GM19351 (cell line): ENCODE measurements around the gene MUC20.
A peak's percentile ranks its signal among the peaks of the same experiment; 100 is the strongest.
"Not testable (repeated sequence)": the region's sequence is repeated elsewhere in the genome, so short reads cannot be mapped to it uniquely, and the experiment has no call there.

ENCODE experiments used
- ATAC-seq: cut with Tn5 transposase; IDR thresholded peaks from one replicate; pipeline ENCODE4 v1.9.1; 2021; ENCODE audit warnings: mild to moderate bottlenecking, moderate library complexity; ENCODE audit not compliant: unreplicated experiment

MUC20 gene, protein sequence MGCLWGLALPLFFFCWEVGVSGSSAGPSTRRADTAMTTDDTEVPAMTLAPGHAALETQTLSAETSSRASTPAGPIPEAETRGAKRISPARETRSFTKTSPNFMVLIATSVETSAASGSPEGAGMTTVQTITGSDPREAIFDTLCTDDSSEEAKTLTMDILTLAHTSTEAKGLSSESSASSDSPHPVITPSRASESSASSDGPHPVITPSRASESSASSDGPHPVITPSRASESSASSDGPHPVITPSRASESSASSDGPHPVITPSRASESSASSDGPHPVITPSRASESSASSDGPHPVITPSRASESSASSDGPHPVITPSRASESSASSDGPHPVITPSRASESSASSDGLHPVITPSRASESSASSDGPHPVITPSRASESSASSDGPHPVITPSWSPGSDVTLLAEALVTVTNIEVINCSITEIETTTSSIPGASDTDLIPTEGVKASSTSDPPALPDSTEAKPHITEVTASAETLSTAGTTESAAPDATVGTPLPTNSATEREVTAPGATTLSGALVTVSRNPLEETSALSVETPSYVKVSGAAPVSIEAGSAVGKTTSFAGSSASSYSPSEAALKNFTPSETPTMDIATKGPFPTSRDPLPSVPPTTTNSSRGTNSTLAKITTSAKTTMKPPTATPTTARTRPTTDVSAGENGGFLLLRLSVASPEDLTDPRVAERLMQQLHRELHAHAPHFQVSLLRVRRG

DNA sequence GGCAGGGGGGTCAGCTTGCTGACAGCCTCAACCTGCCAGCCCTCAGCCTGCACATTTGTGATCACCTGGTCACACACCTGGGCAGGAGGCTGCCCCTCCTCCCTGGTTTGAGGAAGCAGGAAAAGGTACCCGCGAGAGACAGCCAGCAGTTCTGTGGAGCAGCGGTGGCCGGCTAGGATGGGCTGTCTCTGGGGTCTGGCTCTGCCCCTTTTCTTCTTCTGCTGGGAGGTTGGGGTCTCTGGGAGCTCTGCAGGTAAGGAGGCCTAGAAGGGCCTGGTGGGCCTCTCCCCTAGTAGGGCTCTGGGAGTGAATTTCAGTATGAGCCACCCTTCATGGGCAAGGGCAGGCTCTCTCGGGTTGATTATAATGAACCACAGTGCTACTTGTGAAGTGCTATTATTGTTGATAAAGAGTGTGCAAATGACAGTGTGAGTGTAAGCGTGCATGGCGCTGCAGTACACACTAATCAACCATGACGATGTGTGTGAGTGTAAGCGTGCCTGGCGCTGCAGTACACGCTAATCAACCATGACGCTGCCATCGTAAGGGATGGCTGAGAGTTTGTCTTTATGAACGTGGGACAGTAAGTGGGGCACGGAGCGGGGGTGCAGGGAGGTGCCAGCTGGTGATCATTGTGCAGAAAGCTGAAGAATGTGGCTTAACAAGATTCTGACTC, at the start of gene MUC20:
TSS of gene MUC20 (plus strand) at position 148 of the 676 bp plus-strand sequence. CDS start at position 178, 30 bp downstream.
- not testable (repeated sequence) for ATAC-seq

DNA sequence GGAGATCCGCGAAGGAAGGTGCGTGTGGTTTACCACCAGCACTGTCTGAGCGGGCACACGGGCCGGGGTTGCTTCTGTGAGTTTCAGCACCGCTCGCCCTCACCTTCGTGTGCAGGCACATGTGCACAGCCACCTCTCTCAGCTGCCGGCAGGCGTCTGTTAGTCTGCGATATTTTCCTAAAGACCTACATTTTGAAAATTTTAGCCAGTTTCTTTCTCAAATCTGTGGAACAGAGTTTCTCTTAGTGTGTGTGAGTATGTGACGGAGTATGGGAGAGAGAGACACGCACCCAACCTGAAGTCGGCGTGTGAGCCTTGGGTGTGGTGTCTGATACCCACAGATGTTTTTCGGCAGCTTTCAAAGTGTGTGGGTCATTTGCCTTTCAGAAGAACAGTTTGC, 49.5 kb upstream of the MUC20 start:
- not testable (repeated sequence) for ATAC-seq

DNA sequence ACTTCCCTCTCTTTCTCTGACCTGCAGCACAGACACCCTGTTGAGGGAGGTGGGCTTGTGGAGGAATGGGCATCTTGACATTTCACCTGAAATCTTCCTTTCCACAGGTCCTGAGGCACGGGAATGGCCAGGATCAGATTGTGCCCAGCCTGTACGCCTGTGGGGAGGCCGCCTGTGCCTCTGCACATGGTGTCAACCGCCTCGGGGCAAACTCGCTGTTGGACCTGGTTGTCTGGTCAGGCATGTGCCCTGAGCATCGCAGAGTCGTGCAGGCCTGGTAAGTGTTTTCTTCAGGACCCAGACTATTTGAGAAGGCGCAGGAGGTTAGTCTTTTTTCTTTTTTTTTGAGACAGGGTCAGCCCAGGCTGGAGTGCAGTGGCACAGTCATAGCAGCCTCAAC, 47.1 kb upstream of the MUC20 start:
- ATAC-seq = not testable (repeated sequence)

DNA sequence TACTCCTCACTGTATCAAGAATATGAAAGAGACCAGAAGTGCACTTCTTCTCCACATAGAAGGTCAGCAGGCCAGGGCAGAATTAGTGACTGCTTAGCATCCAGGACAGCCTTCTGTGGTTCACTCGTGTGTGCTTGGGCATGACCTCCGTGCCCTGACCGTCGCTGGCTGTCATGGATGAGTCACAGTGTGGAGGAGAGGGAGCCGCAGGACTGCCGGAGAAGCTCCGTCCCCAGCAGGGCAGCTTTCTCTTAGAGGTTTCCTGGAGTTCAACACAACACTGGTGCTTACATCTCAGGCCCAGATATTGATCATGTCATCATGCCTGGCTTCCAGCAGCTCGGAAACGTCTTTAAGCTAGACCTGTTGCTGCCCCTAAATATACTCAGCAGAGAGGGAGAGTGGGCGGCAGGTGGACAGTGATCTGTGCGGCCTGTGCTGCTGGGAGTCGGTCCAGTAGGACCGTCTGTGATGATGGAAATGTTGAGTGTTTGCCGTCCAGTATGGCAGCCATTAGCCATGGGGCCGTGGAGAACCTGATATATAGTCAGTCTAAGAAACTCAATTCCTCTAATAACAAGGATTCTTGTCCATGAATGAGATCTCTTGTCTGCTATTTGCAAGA, 42.3 kb upstream of the MUC20 start:
- ATAC-seq = not testable (repeated sequence)

DNA sequence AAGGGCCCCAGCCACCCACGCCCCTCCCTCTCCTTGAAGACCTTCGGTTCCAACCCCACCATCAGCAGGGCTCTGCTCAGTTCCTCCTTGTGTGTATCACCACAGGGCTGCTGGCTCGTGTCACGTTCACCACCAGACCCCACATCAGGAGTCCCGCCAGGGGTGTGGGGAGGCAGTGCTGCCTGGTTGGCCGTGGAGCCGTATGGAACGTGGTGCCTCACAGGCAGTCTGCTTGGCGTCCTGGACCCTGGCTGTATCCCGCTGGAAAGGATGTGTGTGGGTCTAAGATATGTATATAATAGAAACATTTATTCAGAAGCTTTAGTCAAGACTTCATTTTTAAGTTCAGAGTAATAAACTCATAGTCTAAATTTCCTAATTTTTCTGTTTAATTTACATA, 40.1 kb upstream of the MUC20 start:
- ATAC-seq = not testable (repeated sequence)

DNA sequence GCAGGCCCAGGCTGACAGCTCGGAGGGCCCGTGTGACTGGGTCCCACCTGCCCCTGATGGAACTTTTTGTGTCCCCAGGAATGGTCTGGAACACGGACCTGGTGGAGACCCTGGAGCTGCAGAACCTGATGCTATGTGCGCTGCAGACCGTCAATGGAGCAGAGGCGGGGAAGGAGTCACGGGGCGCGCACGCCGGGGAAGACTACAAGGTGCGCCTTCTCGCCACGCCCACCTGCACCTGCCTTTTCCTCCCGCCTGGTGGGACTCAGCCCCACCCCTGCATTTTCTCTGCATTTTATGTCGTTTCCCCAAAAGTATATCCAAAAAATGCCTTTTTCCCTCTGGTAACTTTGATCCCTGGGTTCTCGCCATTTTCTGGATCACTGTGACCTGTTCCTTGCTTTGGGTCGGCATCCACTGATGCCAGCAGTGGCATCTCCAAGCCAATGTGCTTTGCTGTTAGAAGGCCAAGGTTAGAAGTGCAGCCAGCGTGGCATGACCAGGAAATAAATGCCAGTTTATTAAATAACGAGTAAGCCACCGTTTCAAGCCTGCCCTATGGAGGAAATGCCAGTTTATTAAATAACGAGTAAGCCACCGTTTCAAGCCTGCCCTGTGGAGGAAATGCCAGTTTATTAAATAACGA, 39.2 kb upstream of the MUC20 start:
- ATAC-seq = not testable (repeated sequence)

DNA sequence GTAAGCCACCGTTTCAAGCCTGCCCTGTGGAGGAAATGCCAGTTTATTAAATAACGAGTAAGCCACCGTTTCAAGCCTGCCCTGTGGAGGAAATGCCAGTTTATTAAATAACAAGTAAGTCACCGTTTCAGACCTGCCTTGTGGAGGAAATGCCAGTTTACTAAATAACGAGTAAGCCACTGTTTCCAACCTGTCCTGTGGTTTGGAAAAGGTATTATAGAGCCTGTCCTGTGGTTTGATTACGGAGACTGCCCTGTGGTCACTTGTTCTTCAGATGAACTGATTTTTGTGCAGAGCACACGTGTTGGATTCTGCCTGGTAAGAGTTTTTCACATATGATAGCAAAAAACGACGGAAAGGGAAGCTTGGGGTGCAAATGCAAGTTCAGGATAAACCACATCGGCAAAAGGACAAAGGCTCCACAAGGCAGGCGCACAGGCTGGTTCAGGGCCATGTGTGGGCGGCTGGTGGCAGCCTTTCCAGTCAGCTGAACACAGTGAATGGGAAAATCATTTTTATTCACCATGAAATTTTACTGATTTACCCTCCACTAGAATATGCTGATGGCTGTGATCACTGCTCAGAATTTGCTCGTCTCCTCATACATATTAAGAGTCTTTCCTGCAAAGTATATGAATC, 38.6 kb upstream of the MUC20 start:
- not testable (repeated sequence) for ATAC-seq

DNA sequence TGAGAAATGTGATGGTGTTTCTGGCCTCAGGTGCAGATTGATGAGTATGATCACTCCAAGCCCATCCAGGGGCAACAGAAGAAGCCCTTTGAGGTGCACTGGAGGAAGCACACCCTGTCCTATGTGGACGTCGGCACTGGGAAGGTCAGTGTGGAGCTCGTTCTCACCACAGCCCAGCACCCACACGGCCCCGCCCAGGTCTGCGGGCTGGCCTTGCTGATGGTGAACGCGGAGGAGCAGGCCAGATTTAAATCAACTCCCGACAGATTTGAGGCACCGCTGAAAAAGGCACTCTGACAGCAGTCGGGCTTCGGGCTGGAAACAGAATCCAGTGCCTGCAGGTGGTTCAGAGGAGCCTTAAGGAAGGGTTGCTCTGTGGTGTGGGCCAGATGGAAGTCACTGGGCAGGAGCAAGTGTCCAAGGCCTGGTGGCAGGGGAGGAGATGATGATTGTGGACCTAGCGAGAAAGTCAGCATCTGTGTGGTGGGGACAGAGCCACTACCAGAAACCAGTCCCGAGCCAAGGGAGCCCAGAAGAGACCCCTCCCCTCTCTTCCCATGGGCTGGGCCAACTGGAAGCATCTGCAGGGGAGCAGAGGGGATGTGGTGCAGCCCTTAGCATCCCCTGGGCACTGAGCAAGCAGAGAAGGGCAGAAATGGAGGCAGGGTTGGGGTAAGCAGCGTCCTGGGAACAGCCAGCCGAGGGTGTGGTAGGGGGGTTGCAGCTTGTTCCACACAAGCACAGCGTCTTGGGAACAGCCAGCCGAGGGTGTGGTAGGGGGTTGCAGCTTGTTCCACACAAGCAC, 36.9 kb upstream of the MUC20 start:
- not testable (repeated sequence) for ATAC-seq

DNA sequence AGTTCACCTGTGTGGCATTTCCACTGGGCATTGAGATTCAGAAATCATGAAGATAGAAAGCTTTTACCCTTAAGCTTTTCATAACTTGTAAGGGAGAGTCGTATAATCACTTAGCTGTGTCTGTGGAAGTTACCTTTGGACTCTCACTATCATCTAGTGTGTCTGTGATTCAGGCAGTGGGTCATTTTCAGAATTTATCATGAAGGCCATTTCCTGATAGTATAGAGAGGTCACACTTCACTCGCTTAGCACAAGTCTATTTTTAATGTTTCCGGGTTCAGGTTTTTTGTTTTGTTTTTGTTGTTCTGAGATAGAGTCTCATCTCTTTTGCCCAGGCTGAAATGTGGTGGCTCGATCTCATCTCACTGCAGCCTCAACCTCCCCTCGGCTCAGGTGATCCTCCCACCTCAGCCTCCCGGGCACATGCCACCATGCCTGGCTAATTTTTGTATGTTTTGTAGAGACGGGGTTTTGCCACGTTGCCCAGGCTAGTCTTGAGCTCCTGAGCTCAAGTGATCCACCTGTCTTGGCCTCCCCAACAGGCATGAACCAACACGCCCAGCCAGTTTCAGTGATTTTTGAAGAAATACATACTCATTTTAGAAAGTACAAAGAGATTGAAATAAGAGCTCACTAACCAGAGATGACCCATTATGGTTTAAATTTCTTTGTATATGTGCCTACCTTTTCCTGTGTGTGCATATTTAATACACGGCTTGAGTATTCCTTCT, 36.1 kb upstream of the MUC20 start:
- peak; percentile 56 for ATAC-seq

DNA sequence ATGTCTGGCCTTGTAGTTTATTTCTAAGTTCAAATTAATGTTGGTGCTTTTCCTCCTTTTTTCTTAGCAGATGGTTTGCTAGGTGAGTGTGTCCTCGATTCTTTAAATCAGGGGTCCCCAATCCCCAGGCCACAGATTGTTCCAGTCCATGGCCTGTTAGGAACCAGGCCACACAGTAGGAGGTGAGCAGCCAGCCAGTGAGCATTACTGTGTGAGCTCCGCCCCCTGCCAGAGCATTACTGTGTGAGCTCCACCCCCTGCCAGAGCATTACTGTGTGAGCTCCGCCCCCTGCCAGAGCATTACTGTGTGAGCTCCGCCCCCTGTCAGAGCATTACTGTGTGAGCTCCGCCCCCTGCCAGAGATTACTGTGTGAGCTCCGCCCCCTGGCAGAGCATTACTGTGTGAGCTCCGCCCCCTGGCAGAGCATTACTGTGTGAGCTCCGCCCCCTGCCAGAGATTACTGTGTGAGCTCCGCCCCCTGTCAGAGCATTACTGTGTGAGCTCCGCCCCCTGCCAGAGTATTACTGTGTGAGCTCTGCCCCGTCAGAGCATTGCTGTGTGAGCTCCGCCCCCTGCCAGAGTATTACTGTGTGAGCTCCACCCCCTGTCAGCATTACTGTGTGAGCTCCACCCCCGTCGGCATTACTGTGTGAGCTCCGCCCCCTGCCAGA, 34.1 kb upstream of the MUC20 start:
- ATAC-seq = not testable (repeated sequence)

DNA sequence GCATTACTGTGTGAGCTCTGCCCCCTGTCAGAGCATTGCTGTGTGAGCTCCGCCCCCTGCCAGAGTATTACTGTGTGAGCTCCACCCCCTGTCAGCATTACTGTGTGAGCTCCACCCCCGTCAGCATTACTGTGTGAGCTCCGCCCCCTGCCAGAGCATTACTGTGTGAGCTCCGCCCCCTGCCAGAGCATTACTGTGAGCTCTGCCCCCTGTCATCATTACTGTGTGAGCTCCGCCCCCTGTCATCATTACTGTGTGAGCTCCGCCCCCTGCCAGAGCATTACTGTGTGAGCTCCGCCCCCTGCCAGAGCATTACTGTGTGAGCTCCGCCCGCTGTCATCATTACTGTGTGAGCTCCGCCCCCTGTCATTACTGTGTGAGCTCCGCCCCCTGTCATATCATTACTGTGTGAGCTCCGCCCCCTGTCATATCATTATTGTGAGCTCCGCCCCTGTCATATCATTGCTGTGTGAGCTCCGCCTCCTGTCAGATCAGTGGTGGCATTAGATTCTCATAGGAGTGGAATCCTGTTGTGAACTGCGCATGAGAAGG, 33.5 kb upstream of the MUC20 start:
- not testable (repeated sequence) for ATAC-seq

DNA sequence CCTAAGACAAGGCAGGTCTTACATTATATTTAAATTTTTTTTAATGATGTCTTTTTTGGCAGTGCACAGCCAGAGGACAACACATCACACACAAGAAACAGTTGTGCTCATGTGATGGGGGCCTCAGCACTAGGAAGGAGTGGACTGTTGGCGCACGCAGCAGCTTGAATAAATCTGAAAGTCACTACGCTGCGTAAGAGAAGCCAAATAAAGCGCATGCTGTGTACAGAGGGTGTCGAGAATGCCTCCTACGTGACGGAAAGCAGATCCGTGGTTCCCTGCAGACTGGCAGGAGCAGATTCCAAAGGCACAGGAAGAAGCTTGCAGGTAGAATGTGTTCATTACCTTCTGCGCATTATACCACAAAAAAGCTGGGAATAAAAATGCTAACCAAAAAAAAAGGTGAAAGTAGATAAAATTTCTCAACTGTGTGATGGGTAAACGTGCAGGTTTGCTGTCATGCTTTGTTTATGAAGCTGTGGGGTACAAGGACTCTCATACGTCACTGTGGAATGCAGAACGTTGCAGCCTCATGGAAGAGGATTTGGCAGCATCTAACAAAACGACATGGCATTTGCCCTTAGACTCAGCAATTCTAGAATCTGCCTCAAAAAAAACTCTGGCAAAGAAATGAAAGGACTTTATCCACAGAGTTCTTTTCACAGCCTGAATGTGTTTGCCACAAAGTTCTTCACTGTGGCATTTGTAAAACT, 32.2 kb upstream of the MUC20 start:
- not testable (repeated sequence) for ATAC-seq

DNA sequence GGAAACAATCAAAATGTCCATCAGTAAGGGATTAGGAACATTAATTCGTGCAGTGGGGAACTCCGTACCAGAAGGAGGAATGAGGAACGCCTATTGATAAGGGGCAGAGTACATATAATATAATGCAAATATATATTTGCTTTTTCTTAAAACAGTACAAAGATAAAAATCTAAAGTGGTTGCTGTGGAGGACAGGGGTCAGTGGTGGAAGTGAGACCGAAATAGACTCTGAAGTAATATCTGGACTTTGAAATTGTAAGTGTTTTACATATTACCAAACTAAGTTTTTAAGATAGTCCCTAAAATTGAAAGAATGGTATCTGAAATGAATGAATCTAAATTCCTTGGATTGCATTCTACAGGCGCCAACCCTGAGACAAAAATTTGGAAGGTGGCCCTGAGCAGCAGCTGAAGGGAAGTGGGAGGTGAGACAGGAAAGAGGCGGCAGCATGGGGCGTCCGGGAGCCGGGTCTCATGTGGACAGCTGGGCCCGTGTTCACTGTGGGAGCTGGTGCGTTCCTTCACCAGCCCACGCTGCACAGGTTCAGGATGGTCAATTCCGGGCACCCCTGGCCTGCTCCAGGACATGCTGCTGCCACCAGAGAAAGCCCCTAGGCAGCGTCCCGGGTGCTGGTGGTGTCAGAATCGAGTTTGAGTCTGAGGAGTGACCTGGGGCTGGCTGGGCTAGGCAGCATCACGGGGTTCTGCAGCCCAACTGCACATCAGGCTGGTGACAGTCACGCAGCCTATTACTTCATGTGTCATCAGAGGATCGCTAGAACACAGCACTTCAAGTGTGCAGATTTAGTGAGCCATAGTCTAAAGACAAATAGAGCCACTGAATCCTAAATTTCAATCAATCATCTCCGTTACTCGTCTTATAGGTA, 31.4 kb upstream of the MUC20 start:
- not testable (repeated sequence) for ATAC-seq

DNA sequence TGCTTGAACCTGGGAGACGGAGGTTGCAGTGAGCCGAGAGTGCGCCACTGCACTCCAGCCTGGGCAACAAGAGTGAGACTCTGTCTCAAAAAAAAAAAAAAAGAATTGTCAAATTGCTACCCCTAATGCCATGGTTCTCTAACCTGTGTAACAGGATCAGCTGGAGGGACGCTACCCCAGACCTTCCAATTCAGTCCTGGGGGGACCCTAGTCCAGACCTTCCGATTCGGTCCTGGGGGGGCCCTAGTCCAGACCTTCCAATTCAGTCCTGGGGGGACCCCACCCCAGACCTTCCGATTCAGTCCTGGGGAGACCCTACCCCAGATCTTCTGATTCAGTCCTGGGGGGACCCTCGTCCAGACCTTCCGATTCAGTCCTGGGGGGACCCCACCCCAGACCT, 29.8 kb upstream of the MUC20 start:
- no peak for ATAC-seq

DNA sequence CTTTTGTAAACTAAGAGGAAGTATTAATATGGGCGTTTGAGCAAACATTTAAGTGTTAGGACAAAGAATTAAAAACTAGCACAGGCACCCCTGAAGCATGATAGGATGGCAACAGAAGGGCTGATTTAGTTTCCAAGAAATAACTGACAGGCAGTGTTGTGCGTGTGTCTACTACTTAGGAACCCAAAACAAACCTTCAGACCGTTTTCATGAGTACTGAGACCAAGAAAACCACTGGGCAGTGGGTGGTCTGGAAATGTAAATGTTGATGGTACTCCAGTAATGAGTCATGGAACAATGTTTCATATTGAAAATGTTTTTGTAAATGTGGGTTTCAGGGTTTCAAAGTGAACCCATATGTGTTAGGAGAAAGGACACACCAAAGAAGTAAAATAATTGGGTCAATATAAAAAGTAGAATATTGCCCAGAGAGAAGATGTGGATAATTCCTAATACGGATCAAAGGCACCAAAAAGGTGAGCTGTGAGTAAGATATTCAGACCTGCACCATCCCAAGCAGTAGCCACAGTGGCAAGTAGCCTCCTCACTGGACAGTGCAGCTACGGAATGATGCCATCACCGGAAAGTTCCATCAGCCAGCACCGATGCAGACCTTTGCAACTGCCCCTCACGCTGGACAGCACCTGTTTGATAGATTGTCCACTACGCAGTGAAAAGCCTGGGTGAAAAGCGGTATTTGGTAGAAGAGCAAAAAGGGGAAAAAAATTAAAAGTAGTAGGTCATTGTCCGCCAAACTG, 29.0 kb upstream of the MUC20 start:
- not testable (repeated sequence) for ATAC-seq

DNA sequence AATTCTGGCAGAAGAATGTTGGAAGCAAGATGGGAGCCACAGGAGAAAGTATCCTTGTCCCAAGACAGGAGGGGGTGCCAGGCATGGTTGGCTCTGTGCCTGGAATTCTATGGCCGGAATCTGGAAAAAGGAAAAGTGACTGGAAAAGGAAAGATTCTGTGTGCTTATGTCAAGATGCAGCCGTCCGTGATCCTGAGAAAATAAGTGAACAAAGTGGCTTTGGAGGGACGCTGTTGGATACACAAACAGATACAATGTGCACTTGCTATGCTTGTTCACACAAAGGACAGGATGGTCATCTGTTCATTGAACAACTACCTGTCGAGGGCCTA, 28.5 kb upstream of the MUC20 start:
- ATAC-seq = no peak
